Activated naive CD4-positive, alpha-beta T cell (primary cell): Measurements from ENCODE around the gene RECQL5.
A peak's percentile ranks its signal among the peaks of the same experiment; 100 is the strongest.
"Not testable (repeated sequence)": the region's sequence is repeated elsewhere in the genome, so short reads cannot be mapped to it uniquely, and the experiment has no call there.

ENCODE experiments used
- DNase-seq, 4 experiments: peaks; one replicate each; lab custom pipeline; 2025; lab: John Stamatoyannopoulos, UW

RECQL5 gene

GRCh38 chr17:75592348-75593020 lies 74.5 kb downstream of the RECQL5 start:
- no peak for DNase-seq

DNA sequence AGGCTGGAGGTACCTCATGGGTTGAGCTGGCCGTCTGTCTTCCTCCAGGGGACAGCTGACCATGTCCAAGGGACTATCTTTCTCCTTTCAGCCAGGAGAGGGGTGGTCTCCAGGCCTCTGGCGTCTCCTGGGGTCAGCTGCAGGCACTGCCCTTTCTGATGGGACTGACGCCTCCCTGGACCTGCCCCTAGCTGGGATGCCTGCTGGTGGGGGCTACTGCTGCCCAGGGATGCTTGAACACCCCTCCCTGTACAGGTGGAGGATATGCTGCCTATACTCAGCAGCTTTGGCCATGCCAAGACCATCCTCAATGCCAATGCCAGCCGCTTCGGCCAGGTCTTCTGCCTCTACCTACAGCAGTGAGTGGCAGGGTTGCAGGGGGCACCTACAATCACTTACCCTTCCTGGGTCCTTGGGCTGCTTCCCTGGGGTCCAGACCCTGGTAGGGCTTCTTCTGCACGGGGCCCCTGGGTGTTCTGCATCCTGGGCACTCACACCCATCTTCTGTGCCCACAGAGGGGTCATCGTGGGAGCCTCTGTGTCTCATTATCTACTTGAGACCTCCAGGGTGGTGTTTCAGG lies 75.1 kb downstream of the RECQL5 start:
- no peak for DNase-seq

GRCh38 chr17:75590849-75591721 lies 75.9 kb downstream of the RECQL5 start:
- DNase-seq: no peak

- DNase-seq: no peak
Observed at GRCh38 chr17:75590314-75590761, 76.6 kb downstream of the RECQL5 start.

GRCh38 chr17:75589919-75590303 lies 77.0 kb downstream of the RECQL5 start:
- no peak for DNase-seq

DNA sequence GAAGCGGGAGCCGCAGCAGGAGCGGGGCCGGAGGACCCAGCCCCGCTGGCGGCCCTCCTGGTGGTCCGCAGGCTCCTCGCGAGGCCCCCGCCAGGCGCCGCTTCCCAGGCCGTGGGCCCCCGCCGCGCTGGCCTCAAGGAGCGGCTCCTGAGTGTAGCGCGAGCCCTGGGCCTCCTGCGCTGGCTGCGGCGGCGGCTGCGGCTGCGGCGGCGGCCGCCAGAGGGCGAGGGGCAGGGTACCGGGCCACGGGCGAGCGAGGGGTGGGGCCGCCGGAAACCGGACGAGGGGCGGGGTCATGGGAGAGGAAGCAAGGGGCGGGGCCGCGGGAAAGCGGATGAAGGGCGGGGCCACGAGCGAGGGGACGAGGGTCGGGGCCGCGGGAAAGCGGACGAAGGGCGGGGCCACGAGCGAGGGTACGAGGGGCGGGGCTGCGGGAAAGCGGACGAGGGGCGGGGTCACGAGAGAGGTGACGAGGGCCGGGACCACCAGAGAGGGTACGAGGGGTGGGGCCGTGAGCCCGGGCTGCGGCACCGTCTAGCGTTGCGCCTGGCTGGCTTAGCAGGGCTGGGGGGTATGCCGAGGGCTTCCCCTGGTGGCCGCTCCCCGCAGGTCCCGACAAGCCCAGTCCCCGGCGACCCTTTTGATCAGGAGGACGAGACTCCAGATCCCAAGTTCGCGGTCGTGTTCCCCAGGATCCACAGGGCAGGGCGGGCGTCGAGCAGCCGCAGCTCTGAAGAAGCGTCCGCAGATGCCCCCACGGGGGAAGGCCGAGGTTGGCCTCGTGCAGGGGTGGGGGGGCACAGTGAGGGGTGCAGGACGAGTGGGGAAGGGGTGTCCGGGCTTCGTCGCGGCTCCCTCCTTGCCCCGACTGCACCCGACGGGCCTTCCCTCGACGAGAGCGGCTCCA lies 77.7 kb downstream of the RECQL5 start:
- peak; percentile 93 to 97 (median 95) for DNase-seq

- DNase-seq: peak in 1 of 4 experiments; percentile 50
Observed at GRCh38 chr17:75588596-75589011, 78.3 kb downstream of the RECQL5 start.

DNA sequence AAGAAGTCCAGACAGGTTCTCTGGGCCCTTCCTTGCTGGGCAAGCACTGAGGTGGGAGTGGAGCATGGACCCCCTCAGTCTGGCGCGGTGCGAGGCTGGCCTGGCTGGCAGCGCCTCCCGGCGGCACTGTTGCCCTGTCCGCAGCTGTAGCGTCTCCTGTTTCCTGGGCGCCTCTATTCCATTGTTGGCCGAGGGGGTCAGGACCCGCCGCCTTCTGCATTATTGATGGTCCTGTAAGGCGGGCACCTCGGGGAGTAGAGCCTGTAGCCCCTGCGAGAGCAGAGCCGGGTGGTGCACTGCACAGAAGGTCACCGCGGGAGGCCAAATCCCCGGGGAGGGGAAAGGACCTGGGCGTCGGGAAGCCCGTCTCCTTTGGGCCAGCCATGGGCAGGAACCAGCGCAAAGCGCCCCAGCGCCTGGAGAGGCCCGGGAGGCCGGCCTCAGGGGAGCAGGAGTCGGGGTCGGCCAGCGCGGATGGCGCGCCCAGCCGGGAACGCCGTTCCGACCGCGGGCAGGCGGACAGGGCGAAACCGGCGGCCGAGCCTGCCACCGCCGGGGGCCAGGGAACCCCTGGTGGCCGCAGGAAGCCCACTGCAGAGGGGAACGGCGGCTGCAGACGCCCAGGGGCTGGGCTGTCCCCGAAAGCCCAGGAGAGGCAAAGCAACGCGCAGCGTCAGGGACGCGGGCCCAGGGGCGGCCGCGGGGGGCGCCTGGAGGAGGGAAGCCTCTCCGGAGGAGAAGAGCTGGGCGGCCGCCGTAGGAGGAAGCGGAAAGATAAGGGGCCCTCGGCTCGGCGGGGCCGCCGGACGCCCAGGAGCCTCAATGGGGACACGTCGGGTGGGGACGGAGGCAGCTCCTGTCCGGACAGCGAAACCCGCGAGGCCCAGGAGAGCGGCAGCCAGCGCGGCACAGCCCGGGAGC lies 79.0 kb downstream of the RECQL5 start, which contains the start of gene MYO15B:
TSS of gene MYO15B (plus strand) at position 126 of the 921 bp plus-strand sequence. CDS start at position 384, 258 bp downstream.
- DNase-seq: peak in 3 of 4 experiments; percentile 31 to 66 (median 42)

- no peak for DNase-seq
Observed at GRCh38 chr17:75584849-75585175, 82.1 kb downstream of the RECQL5 start.

DNA sequence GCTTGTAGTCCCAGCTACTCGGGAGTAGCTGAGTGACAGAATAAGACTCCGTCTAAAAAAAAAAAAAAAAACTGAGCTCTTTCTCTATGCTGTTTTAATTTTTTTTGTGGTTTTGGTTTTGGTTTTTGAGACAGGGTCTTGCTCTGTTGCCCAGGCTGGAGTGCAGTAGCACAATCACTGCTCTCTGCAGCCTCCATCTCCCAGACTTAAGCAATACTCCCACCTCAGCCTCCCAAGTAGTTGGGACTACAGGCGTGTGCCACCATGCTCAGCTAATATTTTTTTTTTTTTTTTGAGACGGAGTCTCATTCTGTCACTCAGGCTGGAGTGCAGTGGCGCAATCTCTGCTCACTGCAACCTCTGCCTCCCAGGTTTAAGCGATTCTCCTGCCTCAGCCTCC lies 83.8 kb downstream of the RECQL5 start:
- not testable (repeated sequence) for DNase-seq

DNA sequence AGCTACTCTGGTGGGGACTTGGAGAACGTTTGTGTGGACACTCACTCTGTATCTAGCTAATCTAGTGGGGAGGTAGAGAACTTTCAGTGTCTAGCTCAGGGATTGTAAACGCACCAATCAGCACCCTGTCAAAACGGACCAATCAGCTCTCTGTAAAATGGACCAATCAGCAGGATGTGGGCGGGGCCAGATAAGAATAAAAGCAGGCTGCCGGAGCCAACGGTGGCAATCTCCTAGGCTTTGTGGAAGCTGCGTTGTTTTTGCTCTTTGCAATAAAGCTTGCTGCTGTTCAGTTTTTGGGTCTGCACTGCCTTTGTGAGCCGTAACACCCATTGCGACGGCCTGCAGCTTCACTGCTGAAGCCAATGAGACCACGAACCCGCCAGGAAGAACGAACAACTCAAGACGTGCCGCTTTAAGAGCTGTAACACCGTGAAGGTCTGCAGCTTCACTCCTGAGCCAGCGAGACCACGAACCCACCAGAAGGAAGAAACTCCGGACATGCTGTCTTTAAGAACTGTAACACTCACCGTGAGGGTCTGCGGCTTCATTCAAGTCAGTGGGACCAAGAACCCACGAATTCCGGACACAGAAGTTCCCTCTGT lies 85.7 kb downstream of the RECQL5 start:
- peak in 3 of 4 experiments; percentile 10 to 48 (median 11) for DNase-seq
